DMS79 (cell line): Measurements from ENCODE around the gene PDE8B.

Experiments used
- DNase-seq: peaks from one replicate; lab custom pipeline; 2025; lab: John Stamatoyannopoulos, UW

The PDE8B gene, protein sequence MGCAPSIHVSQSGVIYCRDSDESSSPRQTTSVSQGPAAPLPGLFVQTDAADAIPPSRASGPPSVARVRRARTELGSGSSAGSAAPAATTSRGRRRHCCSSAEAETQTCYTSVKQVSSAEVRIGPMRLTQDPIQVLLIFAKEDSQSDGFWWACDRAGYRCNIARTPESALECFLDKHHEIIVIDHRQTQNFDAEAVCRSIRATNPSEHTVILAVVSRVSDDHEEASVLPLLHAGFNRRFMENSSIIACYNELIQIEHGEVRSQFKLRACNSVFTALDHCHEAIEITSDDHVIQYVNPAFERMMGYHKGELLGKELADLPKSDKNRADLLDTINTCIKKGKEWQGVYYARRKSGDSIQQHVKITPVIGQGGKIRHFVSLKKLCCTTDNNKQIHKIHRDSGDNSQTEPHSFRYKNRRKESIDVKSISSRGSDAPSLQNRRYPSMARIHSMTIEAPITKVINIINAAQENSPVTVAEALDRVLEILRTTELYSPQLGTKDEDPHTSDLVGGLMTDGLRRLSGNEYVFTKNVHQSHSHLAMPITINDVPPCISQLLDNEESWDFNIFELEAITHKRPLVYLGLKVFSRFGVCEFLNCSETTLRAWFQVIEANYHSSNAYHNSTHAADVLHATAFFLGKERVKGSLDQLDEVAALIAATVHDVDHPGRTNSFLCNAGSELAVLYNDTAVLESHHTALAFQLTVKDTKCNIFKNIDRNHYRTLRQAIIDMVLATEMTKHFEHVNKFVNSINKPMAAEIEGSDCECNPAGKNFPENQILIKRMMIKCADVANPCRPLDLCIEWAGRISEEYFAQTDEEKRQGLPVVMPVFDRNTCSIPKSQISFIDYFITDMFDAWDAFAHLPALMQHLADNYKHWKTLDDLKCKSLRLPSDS

DNA sequence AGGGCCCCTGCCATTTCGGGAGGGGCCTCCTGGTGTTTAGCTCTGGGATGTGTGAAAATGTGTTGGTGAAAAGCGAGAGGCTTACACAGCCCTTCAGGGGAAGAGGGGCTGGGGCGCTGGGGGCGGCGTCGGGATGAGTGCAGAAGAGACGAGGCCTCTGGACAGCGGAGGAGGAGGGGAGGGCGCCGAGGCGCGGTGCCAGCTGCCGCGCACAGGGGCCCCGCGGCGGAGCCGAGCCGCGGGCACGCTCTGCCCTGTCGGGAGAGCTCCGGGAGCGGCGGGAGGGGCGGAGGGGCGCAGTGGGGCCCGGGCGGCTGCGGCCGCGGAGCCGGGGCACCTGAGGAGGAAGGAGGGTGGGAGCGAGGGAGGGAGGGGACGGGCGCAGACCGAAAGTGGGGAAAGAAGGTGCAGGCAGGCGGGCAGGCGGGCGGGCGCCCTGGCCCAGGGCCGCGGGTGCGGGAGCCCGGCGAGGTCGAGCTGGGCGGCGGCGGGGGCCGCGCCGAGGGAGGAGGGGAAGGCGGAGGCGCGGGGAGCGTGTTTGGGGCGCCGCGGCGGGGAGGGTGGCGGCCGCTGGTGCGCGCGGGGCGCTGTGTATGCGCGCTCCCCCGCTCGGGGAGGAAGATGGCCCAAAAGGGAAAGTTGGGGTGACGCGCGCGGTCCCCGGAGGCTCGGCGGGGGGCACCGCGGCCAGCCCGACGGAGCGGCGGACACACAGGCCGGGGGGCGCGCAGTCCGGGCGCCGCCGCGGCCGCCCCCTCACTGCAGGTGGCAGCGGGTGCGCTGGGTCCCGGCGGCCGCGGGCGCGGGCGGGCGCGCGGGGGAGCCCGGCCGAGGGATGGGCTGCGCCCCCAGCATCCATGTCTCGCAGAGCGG, at the start of gene PDE8B:
Gene PDE8B (plus strand): TSS at position 590 of the 873 bp plus-strand sequence. CDS start 246 bp downstream, at position 836.
- no peak for DNase-seq

DNA sequence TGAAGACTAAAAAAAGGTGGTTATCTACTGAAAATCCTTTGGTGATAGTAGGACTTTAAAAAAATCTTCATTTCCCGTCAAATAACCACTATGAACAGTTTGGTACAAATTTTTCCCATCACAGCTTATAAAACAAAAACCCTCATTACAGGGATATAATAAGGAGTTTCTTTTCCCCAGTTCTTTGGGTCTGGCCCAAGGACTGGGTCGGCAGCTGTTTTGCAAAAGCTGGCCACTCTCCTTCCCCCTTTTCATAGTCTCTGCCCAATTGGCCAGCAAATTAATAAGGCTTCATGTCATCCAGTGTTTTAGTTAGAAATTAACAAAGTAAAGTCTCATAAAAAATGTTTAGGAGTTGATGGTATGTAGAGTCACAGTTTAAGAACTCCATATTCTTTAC, 47.0 kb upstream of the PDE8B start:
- DNase-seq = no peak

DNA sequence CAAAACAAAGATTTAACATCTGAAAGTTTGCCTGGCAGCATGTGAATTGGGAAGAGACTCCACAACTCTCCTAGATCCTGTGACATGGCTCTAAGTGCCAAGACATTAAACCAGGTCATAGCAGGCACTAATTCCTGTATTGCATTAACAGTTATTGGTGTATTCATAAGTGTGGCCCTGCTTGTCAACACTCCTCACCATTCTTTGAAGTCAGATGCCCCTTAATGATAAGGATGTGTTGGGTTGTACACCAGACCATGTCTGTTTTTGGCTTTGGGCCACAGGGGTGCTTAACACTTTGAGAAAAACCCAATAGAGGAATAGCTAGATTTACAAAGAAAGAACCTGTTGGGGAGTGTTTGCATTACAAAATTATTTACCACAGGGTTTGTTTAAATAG, 43.4 kb upstream of the PDE8B start:
- DNase-seq = no peak

DNA sequence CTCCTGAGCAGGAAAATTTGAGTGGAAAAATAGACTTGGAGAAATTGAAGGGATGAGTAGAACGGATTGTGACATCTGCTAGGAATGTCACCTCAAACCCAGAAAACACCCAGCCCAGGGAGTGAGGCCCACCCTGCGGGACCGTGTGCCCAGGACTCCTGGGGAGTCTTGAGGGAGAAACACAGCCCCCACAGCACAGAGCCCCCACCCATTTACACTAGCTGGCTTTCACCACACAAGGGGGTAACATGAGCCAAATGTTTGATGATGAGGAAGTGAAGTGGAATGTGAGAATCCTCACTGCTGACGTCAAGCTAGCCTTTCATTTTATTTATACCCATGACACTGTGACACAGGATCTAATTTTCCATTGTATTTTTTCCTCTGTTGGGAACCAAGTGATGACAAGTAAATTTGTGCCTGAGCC, 42.8 kb upstream of the PDE8B start:
- DNase-seq = no peak

DNA sequence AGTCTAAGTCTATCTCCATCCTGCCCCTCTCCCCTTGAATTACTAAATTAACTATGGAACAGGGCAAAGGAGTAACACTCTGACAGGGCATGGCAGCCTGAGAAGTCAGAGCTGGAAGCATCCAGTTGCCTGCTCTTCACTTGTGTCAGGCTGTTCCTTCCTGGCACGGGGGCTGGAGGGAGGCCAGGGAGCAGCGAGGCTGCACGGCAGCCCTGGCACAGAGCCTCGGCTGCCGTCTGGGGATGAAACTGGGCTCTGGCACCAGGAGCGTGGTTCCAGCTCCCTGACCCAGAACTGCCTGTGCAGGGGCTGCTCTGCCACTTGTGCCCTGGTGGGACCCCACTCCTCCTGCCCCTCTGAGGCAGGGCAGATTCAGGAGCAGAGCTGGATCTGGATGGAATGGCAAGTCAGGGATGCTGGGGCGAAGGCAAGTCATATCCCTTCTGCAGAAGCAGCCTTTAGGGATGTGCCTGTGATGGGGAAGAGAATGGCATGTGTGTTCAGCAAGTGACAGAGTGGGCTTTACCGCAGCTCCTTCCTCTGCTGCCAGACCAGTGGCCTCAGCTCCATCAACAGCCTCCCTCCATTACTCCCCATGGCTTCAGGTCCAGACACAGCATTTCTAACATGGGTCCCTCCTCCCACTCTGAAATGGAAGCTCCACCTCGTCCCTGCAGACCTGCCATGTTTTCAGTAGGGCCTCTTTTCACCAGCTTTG, 42.2 kb upstream of the PDE8B start:
- DNase-seq = no peak

DNA sequence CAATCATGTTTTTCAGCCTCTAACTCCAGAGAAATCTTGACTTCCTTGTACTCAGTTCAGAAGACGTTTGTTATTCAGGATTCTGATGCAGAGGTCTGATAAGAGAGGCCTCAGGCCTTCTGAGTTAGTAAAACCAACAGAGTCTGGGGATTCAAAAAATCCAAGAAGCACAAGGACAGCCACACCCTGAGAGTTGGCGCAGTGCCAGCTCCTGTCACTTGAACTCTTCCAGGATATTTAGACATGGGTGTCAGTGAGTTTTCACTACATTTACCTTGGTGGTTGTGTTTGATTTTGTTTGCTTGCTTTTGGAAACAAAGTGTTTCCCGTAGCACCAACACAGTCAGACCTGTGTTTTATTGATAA, 41.6 kb upstream of the PDE8B start:
- no peak for DNase-seq

DNA sequence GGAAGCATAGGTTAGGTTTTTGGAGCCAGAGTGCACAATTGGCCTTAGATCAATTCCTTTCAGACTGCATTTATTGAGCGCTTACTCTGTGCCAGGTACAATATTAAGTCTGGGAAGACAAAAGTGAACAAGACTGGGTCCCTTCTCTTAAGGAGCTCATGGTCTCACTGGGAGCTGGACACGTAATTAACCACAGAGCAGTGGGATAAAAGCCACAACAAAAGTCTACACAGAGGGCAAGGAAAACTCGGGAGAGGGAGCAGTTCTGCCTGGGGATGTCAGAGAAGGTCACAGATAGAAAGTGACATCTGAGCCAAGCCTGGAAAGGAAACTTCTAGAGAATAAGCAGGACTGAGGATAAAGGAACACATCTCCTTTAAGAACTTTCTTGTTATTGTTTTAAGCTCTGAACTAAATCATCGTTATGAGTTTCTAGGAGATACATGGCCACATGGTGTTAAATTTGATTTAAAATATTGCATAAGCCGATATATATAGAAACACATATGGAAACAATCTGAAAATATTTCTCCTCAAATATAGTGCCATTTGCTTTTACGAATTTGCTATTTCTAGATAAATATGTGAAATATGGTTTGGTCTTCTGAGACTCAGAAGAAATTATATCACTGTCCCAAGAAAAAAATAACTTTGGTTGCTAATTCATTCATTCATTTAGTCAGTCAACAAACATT, 40.1 kb upstream of the PDE8B start:
- no peak for DNase-seq

DNA sequence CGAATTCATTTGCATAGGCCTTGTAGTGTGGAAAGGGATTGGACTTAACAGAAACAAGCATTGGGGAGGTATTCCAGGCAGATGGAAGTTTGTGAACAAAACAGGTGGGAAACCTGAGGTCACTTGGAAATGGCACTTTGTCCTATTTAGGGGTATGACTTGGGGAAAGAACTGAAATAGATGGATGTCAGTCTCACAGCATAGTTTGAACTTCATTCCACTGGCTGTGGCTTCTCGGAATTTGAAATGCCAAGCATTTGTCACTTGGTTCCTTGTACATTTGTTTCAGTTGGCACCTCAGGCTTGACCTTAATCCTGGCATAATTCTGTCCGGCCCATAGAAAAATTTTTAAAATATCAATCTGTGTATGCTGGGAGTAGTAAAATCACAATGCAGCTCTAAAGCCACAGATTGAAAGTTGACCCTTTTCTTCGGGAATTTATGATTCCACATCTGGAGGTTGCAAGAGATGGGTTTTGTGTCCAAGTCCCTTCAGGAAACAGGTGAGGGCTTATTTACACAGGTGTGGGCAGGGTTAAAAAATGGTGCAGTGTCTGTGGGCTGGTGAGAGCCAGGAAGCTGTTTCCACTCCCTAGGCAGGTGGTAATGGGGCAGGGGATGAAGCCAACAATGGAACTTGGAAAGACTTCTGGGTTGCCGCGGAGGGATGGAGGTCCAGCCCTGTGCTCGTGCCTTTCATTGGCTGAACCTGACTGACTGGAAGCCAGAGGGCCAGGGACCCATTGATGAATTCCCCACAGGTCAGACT, 39.2 kb upstream of the PDE8B start:
- DNase-seq = no peak

DNA sequence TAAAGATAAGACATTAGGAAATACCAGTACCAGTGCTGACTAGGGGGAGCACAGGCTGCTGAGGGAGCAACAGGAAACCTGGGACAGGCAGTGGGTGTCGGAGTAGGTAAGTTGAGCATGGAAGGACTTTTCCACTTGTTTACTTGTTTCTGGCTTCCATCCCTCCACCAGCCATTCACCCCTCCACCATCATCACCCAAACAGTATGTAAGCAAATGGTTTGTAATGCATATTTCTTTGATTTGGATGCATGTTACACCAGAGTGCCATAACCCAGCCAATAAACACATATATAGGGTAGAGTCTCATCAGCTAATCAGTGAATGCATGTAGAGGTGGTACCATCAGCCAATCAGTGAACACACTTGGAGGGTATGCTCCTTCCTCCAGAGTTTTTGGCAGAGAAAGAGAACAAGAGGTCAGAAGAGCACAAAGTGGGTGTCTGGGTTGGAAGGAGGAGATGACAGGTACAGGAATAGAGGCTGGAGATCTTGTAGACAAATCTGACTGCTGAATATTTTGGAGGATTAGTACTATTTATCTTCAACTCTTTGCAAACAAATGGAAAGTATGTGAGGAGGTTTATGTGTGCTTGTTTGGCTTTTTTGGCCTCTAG, 37.7 kb upstream of the PDE8B start:
- no peak for DNase-seq

DNA sequence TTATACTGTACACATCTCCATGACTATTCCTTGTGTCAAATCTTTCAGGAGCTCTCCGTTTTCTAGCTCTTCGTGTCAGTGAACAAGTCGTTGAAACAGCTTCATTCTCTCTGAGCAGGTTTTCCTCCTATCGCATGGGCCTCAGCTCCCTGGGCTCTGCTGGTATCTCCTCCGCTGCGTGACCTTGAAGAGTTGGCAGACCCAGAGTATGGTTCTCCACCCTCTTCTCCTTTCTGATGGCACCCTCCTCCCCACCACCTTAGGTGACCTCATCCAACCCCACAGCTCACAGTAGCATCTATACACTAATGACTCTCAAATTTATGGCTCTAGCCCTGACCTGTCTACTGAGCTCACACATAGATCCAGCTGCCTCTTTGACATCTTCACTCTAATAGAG, 36.0 kb upstream of the PDE8B start:
- DNase-seq = no peak

DNA sequence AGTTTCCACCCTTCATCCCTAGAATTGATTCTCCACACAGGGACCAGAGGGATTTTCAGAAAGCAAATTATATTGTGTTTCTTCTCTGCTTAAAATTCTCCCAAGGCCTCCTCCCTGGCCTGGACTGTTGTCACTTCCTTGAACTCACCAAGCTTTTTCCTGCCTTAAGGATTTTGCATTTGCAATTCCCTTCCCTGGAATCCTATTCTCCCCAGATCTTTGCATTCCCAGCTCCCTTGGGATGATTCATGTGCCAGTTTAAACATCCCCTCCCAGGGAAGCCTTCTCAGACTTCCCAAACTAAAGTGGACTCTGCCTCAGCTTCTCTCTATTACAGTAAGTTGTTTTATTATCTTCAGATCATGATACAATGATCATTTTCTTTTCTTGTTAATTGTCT, 35.2 kb upstream of the PDE8B start:
- DNase-seq = no peak

DNA sequence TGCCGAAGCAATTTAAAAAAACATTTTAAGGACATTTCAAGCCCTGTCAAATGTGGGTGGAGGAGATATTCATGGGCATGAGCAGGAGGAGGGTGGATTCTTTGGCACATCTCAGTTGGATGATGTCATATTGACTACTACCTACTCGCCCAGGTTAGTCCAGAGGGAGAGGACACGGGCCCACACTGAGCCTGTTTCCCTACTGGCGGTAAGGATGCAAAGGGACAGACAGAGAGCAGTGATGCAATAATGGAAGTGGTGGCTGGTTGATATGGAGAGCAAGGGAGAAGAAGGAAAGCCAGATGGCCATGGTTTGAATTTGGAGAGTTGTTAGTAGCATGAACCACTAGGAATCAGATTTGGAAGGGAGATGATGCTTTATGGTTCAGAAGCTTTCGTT, 34.1 kb upstream of the PDE8B start:
- no peak for DNase-seq

DNA sequence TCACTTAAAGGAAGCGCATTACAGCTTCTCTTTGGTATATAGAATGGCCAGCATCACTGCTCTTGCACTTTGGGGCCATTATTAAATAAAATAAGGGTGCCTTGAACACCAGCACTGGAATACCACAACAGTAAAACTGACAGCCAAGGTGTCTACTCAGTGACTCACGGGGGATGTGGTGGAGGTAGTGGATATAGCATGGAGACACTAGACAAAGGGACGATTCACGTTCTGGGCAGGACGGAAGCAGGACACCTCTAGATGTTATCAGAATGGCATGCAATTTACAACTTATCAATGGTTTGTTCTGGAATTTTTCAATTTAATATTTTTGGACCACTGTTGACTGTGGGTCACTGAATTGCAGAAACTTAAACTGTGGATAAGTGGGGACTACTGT, 32.9 kb upstream of the PDE8B start:
- no peak for DNase-seq

DNA sequence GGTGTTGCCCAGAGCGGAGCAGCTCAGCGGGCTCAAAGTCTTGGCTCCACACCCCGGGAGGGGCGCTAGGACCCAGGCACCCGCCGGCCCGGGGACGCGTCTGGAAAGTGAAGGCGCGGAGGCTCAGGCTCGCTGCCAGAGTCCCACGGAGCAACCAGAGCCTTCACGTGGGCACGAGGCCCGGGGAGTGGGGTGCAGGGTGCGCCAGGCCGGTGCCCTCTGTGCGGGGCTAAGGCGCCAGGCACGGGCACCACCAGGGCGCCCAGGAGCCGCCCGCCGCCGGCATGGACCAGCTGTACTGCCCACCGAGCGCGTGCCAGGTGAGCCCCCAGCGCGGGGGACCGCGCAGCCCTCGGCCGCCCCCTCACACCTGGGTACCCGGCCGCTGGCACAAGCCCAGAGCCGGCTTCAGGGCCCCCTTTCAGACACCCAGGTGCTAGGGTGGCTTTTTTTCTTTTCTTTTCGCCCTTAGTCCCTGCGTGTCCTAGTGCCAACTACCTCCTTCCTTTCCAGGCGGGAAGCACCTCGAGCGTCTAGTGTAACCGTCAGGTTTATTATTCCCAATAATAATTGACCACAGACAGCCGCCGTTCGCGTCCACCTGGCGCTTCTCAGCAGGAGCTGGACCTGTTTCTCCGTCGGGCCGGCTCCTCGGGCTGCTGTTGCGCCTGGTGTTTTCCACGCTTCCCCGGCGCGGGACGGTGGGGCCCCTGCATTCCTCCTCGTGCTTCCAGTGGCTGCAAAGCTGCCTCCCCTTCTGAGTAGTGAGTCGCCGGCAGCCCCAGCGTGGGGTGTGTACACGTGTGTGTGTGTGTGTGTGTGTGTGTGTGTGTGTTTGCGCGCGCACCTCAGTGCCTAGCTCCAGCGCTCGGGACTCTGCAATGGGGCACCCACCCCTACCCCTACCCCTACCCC, 30.1 kb upstream of the PDE8B start:
- no peak for DNase-seq

DNA sequence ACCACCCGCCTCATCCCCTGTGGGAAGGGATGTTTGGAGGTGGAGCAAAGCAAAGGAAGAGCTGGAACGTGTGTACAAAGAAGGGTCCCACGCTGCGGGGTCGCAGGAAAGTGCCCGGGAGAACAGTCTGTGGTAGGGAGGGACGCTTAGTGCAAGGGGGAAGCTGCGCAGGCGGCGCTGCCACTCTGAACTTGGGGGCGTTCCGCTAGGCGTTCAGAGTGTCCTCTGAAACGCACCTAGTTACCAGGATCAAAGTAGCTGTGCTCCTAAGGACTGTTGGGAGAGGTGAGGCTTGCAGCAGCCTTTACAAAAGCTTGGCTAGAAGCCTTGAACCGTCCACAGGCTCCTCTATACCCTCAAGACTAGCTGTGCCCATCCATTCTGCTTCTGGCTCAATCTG, 29.3 kb upstream of the PDE8B start:
- DNase-seq = no peak

DNA sequence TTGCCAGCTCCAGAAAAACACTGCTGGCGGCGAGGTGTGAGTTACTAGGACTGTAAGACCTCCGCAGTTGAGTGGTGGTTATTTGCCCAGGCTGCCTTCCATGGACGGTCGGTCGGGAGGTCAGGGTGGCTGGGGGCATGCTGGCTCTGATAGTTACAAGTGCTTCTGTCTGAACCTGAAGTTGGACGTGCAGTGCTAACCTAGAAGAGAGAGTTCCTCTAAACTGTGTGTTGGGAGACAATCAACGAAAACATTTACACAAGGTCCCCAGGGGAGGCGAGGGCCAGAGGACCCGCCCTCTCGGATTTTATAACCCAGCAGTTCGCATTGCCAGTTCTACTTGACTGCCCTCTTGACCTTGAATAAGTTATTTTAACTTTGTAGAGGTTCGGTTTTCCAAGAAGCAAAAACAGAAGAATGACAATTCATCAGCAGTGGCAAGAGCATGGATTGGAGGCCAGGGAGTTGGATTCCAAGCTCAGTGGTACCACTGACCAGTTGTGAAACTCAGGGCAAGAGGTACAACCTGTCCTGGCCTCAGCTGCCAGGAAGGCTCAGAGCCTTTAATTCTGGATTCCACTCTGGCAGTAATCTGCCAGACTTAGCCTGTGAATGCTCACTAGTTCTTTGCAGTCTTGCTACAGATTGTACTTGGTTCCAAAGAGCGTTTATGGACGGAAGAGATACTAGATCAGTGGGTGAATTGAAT, 28.7 kb upstream of the PDE8B start:
- DNase-seq = no peak

DNA sequence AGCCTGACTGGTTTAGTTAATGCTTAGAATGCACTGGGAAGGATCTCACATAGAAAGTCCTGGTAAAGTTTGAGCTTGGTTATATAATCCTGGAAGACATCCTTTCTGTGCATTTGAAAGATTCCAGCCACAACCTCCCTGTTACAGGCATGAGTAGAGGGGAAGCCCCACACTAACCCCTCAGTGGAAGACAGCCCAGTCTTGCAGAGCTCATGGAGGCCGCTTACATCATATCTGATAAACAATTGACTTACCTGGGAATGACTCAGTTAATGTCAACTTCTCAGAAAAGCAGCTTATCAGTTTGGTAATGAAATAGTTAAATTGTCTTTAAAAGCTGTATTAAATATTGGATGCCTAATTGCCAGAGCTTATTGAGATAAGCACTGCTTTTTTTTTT, 28.1 kb upstream of the PDE8B start:
- DNase-seq = no peak
